WTC11 (cell line): Measurements from ENCODE around the gene EDC3.

Source experiments
- CREB1 ChIP-seq: sonication (generic); formaldehyde crosslinking; IDR thresholded peaks from 2 replicates; pipeline ENCODE4 v1.8.0; 2023; ENCODE audit warnings: mild to moderate bottlenecking, missing genetic modification reagents
- CTCF ChIP-seq: fragments of 200-600 bp; IDR thresholded peaks from 2 replicates; pipeline ENCODE4 v1.8.0; 2022; ENCODE audit warnings: antibody characterized with exemption
- E2F1 ChIP-seq: sonication (generic); formaldehyde crosslinking; IDR thresholded peaks from 2 replicates; pipeline ENCODE4 v1.8.0; 2022; ENCODE audit warnings: mild to moderate bottlenecking, missing genetic modification reagents
- FOXP4 ChIP-seq: sonication (generic); formaldehyde crosslinking; IDR thresholded peaks from 2 replicates; pipeline ENCODE4 v1.8.0; 2022; ENCODE audit warnings: mild to moderate bottlenecking, missing genetic modification reagents
- SOX15 ChIP-seq: fragments of 250-450 bp; sonication (Bioruptor Pico); IDR thresholded peaks from 2 replicates; pipeline ENCODE4 v1.9.0; 2021; ENCODE audit warnings: mild to moderate bottlenecking
- SP1 ChIP-seq: sonication (generic); formaldehyde crosslinking; conservative IDR thresholded peaks from 2 replicates; pipeline ENCODE4 v1.8.1; 2022; ENCODE audit warnings: missing genetic modification reagents
- USF2 ChIP-seq: sonication (generic); formaldehyde crosslinking; IDR thresholded peaks from 2 replicates; pipeline ENCODE4 v1.8.1; 2023; ENCODE audit warnings: mild to moderate bottlenecking, missing genetic modification reagents, moderate library complexity
- ZBTB21 ChIP-seq: sonication (generic); formaldehyde crosslinking; IDR thresholded peaks from 2 replicates; pipeline ENCODE4 v1.8.1; 2023; ENCODE audit warnings: mild to moderate bottlenecking, missing genetic modification reagents, borderline replicate concordance
- ZNF121 ChIP-seq: sonication (generic); formaldehyde crosslinking; IDR thresholded peaks from 2 replicates; pipeline ENCODE4 v1.8.0; 2023; ENCODE audit warnings: missing genetic modification reagents
- ZNF219 ChIP-seq: sonication (generic); formaldehyde crosslinking; IDR thresholded peaks from 2 replicates; pipeline ENCODE4 v1.8.0; 2023; ENCODE audit warnings: missing genetic modification reagents, mild to moderate bottlenecking, borderline replicate concordance
- ZNF232 ChIP-seq: sonication (generic); formaldehyde crosslinking; IDR thresholded peaks from 2 replicates; pipeline ENCODE4 v1.8.0; 2022; ENCODE audit warnings: mild to moderate bottlenecking, missing genetic modification reagents

GRCh38 chr15:74733269-74733668 lies 37.4 kb upstream of the EDC3 start:
- TF ChIP-seq USF2 (CRISPR knock-in tag) (no peak), CTCF (no peak), SP1 (CRISPR knock-in tag) (no peak), FOXP4 (CRISPR knock-in tag) (no peak), ZNF219 (CRISPR knock-in tag) (no peak), CREB1 (no peak), ZNF232 (CRISPR knock-in tag) (no peak), ZNF121 (CRISPR knock-in tag) (no peak), E2F1 (CRISPR knock-in tag) (no peak), SOX15 (CRISPR knock-in tag) (no peak), ZBTB21 (CRISPR knock-in tag) (no peak)
